DOHH2 (cell line): ENCODE measurements around the gene PTPN9.

Experiments
- CTCF ChIP-seq: fragments of 200-600 bp; sonication (generic); IDR thresholded peaks from one replicate; pipeline ENCODE4 v1.5.1; 2014; ENCODE audit warnings: antibody characterized with exemption, mild to moderate bottlenecking, low read depth, low read length; ENCODE audit not compliant: poor library complexity, severe bottlenecking
- EZH2phosphoT487 ChIP-seq: fragments of 200-600 bp; sonication (generic); IDR thresholded peaks from 2 replicates; pipeline ENCODE4 v1.6.1; 2017; ENCODE audit warnings: borderline replicate concordance, mild to moderate bottlenecking, antibody characterized with exemption, low read length, moderate library complexity, mixed read lengths

- TF ChIP-seq CTCF: no peak
- TF ChIP-seq EZH2phosphoT487: no peak
Measured at GRCh38 chr15:75565062-75565970, 13.8 kb downstream of the PTPN9 start.
